AG04450 (cell line): Measurements from ENCODE around the gene MAML2. TPM values are rescaled to one million over a fixed set of nuclear protein-coding genes. Genes with fewer than 3 reads are reported as not detected.

Experiments used
- CTCF ChIA-PET: fragments of 300-600, 350-600 bp; formaldehyde crosslinking; extraction: SDS; loops from one replicate; lab custom pipeline; 2022; ENCODE audit warnings: antibody characterized with exemption, inconsistent platforms; lab: Charles Lee
- POLR2A ChIA-PET: fragments of 350-600 bp; formaldehyde crosslinking; extraction: SDS; loops from one replicate; lab custom pipeline; 2021; ENCODE audit warnings: antibody characterized with exemption, inconsistent platforms; lab: Yijun Ruan, JAX
- DNase-seq: peaks from one replicate; pipeline ENCODE4 v3.0.0-alpha.2; 2011; ENCODE audit warnings: low read depth, low spot score
- H3K27ac ChIP-seq: one replicate; pipeline ENCODE4 v1.5.1; 2012; ENCODE audit warnings: low read depth, low read length, control low read depth
- H3K27me3 ChIP-seq: one replicate; pipeline ENCODE4 v1.6.0; 2012; ENCODE audit warnings: low read length; ENCODE audit not compliant: control insufficient read depth, insufficient read depth
- H3K4me3 ChIP-seq: 2 replicates; pipeline ENCODE4 v1.5.1; 2011; ENCODE audit warnings: mild to moderate bottlenecking, low read depth, low read length, control low read depth
- H3K9me3 ChIP-seq: 2 replicates; pipeline ENCODE4 v1.5.1; 2012; ENCODE audit warnings: low read length; ENCODE audit not compliant: control insufficient read depth, insufficient read depth
- CTCF ChIP-seq: IDR thresholded peaks from 2 replicates; pipeline ENCODE4 v1.5.1; 2011; ENCODE audit warnings: low read depth, low read length, control low read depth, inconsistent platforms
- polyA plus RNA-seq: library from polyadenylated mRNA; depleted of rRNA; stranded (reverse); fragments of >200 nt; gene quantifications from 2 replicates; pipeline ENCODE4 v1.2.3, GENCODE V29; 2011

Gene MAML2
- polyA plus RNA-seq, 1 experiment: 23.0 TPM

- no peak overlapping the region for H3K4me3 ChIP-seq
- POLR2A ChIA-PET: no interaction called here
- TF ChIP-seq CTCF: no peak
Observed at GRCh38 chr11:96357794-96358193, 14.8 kb upstream of the MAML2 start.

DNA sequence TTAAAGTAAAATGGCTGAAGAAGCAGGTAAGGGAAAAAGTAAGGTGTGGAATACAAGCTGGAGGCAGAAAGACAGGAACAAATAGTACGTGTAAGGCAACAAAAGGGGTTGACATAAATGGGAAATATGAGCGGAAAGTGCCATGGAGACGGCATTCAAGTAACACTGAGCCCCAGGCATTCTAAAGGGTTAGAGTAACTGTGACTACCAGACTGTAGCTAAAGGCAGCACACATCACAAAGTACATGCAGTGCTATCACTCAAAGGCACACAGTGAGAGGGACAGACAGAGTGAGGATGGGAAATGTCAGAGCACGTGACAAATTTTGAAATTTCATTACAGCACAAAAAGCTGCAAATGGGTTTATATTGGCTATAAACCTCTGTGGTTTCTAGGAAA, 13.9 kb upstream of the MAML2 start:
- H3K27me3 ChIP-seq: no peaks in the 10 kb centered on the region
- POLR2A ChIA-PET: no interaction called here
- H3K9me3 ChIP-seq: no peaks in the 10 kb centered on the region
- no peak for TF ChIP-seq CTCF
- CTCF ChIA-PET: interaction anchor here (1.9 kb wide), 1 partner anchor 14 kb away, joined by 13 read pairs; the partner anchor contains the start of gene MAML2
- H3K27ac ChIP-seq: no peak overlapping the region
- H3K4me3 ChIP-seq: no peak overlapping the region
- DNase-seq: no peak

More at GRCh38 chr11:96357794-96358193, 14.8 kb upstream of the MAML2 start:
- DNase-seq: no peak
- Histone ChIP-seq H3K9me3 (no peaks in the 10 kb centered on the region), H3K27me3 (no peaks in the 10 kb centered on the region), H3K27ac (no peak overlapping the region)
- CTCF ChIA-PET: interaction anchor here (1.9 kb wide), 1 partner anchor 15 kb away, joined by 13 read pairs; the partner anchor contains the start of gene MAML2

GRCh38 chr11:96342014-96342960, 708 bp downstream of the MAML2 start:
- no peak for TF ChIP-seq CTCF
- CTCF ChIA-PET: interaction anchor here (0.6 to 4.1 kb wide), 126 partner anchors 8 to 562 kb away, joined by 3 to 63 read pairs (median 5); partner anchors contain the start of genes CCDC82, CEP57 and FAM76B
- no peak for DNase-seq
- Histone ChIP-seq H3K9me3 (no peaks in the 10 kb centered on the region; the same call in 1 of the 2 replicates), H3K27ac (peak overlapping the region; percentile 40), H3K4me3 (peak overlapping the region; percentile 81), H3K27me3 (no peaks in the 10 kb centered on the region)
- POLR2A ChIA-PET: interaction anchor here (0.6 to 2.8 kb wide), 13 partner anchors 33 to 418 kb away, joined by 3 to 8 read pairs (median 5); partner anchors contain the start of genes CCDC82, JRKL and MTMR2

DNA sequence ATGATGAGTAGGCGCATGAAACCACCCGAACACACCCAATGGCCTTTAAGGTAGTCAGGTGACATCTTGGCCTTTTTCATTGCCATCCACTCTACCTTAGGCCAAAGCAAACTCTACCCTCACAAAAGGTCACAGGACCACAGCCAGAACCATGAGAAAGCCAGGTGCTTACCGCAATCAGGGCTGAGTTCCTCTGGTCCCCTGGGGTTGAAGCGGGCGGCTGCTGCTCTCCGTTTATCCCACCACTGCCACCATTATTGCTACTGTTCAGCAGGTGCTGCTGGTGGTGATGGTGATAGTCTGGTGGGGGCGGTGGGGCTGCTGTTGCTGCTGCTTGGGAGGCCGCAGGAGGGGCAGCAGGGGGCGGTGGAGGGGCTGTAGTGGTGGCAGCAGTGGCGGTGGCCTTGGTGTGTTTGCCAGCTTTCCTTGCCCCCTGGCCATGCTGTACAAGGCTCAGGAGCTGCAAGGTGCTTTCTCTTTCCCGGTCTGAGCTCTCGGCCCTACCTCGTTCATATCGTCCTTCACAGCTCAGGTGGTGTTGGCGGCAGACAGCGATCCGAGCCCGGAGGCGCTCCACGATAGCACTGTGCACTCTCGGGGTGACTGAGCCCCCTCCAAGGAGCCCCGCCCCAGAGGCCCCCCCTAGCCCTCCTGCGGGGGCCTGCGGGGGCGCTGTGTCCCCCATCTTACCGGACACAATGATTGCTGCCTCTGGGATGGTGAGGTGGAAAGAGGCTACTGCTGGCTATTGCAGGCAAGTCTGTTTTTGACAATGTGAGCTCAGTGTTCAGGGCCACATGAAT, 1.6 kb downstream of the MAML2 start:
- Histone ChIP-seq H3K9me3 (no peaks in the 10 kb centered on the region; the same call in 1 of the 2 replicates), H3K27ac (peak overlapping the region; percentile 84), H3K27me3 (no peaks in the 10 kb centered on the region), H3K4me3 (peak overlapping the region; percentile 81)
- ChIA-PET CTCF (interaction anchor here (0.6 to 4.1 kb wide), 36 partner anchors 9 to 549 kb away, joined by 3 to 63 read pairs (median 4); no protein-coding TSS in a partner anchor), POLR2A (interaction anchor here (0.6 to 2.8 kb wide), 7 partner anchors 32 to 286 kb away, joined by 3 to 8 read pairs (median 5); no protein-coding TSS in a partner anchor)
- TF ChIP-seq CTCF: peak; percentile 61
- DNase-seq: no peak
